SK-N-SH (cell line): ENCODE results near the gene NHERF2. TPM values are rescaled to one million over a fixed set of nuclear protein-coding genes. Genes with fewer than 3 reads are reported as not detected.

Experiments
- CHD2 ChIP-seq: fragments of 150-350 bp; IDR thresholded peaks from 2 replicates; pipeline ENCODE4 v1.6.1; 2018; ENCODE audit warnings: low read length; ENCODE audit not compliant: partially characterized antibody
- CTCF ChIP-seq: fragments of 200-600 bp; sonication (generic); IDR thresholded peaks from 2 replicates; pipeline ENCODE4 v1.6.1; 2017; ENCODE audit warnings: antibody characterized with exemption, mild to moderate bottlenecking, moderate library complexity
- ELF1 ChIP-seq: IDR thresholded peaks from 2 replicates; pipeline ENCODE4 v1.4.0; 2012
- EP300 ChIP-seq, 2 experiments: IDR thresholded peaks; 2 replicates each; pipeline versions ENCODE4 v1.4.0 to v1.6.1; 2012; ENCODE audit warnings: borderline replicate concordance in 1 of 2, low read depth in 1 of 2, low read length in 1 of 2
- FOSL2 ChIP-seq: IDR thresholded peaks from 2 replicates; pipeline ENCODE4 v1.4.0; 2012; ENCODE audit warnings: low read depth, mild to moderate bottlenecking, moderate library complexity, borderline replicate concordance
- IRF3 ChIP-seq: fragments of 150-350 bp; IDR thresholded peaks from 2 replicates; pipeline ENCODE4 v1.6.1; 2016; ENCODE audit warnings: mild to moderate bottlenecking, low read depth, low read length
- MEF2A ChIP-seq: IDR thresholded peaks from 2 replicates; pipeline ENCODE4 v1.4.0; 2012; ENCODE audit warnings: low read depth, borderline replicate concordance
- MXI1 ChIP-seq: IDR thresholded peaks from 2 replicates; pipeline ENCODE4 v1.6.1; 2012; ENCODE audit warnings: mild to moderate bottlenecking, low read depth, low read length, improper control_type of control experiment
- NRF1 ChIP-seq: IDR thresholded peaks from 2 replicates; pipeline ENCODE4 v1.6.1; 2012; ENCODE audit warnings: low read depth, mild to moderate bottlenecking, low read length
- RAD21 ChIP-seq: IDR thresholded peaks from 2 replicates; pipeline ENCODE4 v1.6.1; 2012; ENCODE audit warnings: mild to moderate bottlenecking, low read length
- RCOR1 ChIP-seq: fragments of 150-350 bp; IDR thresholded peaks from 2 replicates; pipeline ENCODE4 v1.6.1; 2017; ENCODE audit warnings: antibody characterized with exemption, low read length
- REST ChIP-seq: IDR thresholded peaks from 2 replicates; pipeline ENCODE4 v1.6.1; 2012; ENCODE audit warnings: mild to moderate bottlenecking, low read depth, low read length, moderate library complexity
- RXRA ChIP-seq: IDR thresholded peaks from 2 replicates; pipeline ENCODE4 v1.4.0; 2012; ENCODE audit warnings: low read depth, mild to moderate bottlenecking, borderline replicate concordance
- SIN3A ChIP-seq: IDR thresholded peaks from 2 replicates; pipeline ENCODE4 v1.6.1; 2012; ENCODE audit warnings: low read depth, mild to moderate bottlenecking, low read length, moderate library complexity, borderline replicate concordance
- SMC3 ChIP-seq: IDR thresholded peaks from 2 replicates; pipeline ENCODE4 v1.6.1; 2012; ENCODE audit warnings: low read depth, low read length, improper control_type of control experiment
- TAF1 ChIP-seq: IDR thresholded peaks from 2 replicates; pipeline ENCODE4 v1.6.1; 2012; ENCODE audit warnings: low read depth, mild to moderate bottlenecking, low read length, moderate library complexity, borderline replicate concordance
- TEAD4 ChIP-seq: IDR thresholded peaks from 2 replicates; pipeline ENCODE4 v1.4.0; 2012; ENCODE audit warnings: mild to moderate bottlenecking, borderline replicate concordance; ENCODE audit not compliant: insufficient read depth
- USF1 ChIP-seq: IDR thresholded peaks from 2 replicates; pipeline ENCODE4 v1.4.0; 2012; ENCODE audit warnings: low read depth, borderline replicate concordance
- USF2 ChIP-seq: fragments of 150-350 bp; IDR thresholded peaks from 2 replicates; pipeline ENCODE4 v1.6.1; 2017; ENCODE audit warnings: antibody characterized with exemption, low read length, low read depth, borderline replicate concordance
- polyA plus RNA-seq, 3 experiments: library from polyadenylated mRNA; depleted of rRNA; stranded (reverse); fragments of >200 nt; gene quantifications; 2 replicates each; pipeline ENCODE4 v1.2.3, GENCODE V29; 2012

Gene NHERF2
- polyA plus RNA-seq, 1 of the 3 experiments (the other 2 are of a cell fraction) = 53.8 TPM

- TF ChIP-seq REST = peak; percentile 61
- TF ChIP-seq MEF2A = no peak
- no peak; the same call in 1 of the 2 replicates for TF ChIP-seq TEAD4
- TF ChIP-seq SMC3 = peak; percentile 11; the same call in 1 of the 2 replicates
- peak; percentile 50 for TF ChIP-seq CTCF
- no peak for TF ChIP-seq EP300 (IDR thresholded peaks at IDR 0.05; ENCODE audit: borderline replicate concordance in 1 of 2, low read depth in 1 of 2, low read length in 1 of 2)
- TF ChIP-seq FOSL2 = no peak
- TF ChIP-seq RCOR1 = no peak; the same call in 1 of the 2 replicates
- TF ChIP-seq USF1 = no peak
- peak; percentile 73; the same call in 1 of the 2 replicates for TF ChIP-seq SIN3A
- no peak for TF ChIP-seq USF2
- TF ChIP-seq RAD21 = no peak
- TF ChIP-seq ELF1 = no peak
- peak; percentile 90 for TF ChIP-seq MXI1
- peak; percentile 81 for TF ChIP-seq TAF1
- no peak; the same call in 1 of the 2 replicates for TF ChIP-seq RXRA
- no peak for TF ChIP-seq IRF3
- TF ChIP-seq NRF1 = 0 out of 2 replicates have a peak, but pooled peaks have one; percentile 14
- peak; percentile 33 for TF ChIP-seq CHD2
These were observed 43.0 kb upstream of the NHERF2 start, which contains the start of gene GFER (continued) for GRCh38 chr16:1983544-1984346.
